H4 (cell line): Measurements from ENCODE around the gene GLG1. TPM values are rescaled to one million over a fixed set of nuclear protein-coding genes. Genes with fewer than 3 reads are reported as not detected.

Experiments used
- DNase-seq: peaks from one replicate; pipeline ENCODE4 v3.0.0-alpha.2; 2015; ENCODE audit warnings: low spot score
- total RNA-seq: library from RNA; depleted of rRNA; stranded (reverse); fragments of >200 nt; shearing (Covaris generic); gene quantifications from 2 replicates; pipeline ENCODE4 v1.2.3, GENCODE V29; 2014

GLG1 gene
- total RNA-seq, 1 experiment from 2014 or later: 80.2 TPM

DNA sequence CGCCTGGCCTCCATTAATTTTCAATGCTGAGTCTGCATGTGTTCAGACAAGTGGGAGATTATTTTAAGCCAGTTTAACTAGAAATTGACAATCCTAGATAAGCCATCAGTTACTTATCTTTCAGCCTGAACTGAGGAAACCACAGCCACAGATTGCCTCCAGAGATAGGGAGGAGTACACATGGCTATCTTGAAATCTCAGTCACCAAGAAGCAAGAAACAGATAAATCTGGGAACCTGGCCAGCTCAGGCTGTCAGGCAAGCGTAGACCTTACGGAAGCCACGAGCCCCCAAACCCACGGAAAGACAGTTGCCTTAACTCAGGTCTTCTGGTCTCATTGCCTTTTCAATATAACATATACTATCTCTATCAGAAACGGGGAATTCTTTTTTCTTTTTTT lies 2.0 kb upstream of the GLG1 start:
- DNase-seq: no peak

DNA sequence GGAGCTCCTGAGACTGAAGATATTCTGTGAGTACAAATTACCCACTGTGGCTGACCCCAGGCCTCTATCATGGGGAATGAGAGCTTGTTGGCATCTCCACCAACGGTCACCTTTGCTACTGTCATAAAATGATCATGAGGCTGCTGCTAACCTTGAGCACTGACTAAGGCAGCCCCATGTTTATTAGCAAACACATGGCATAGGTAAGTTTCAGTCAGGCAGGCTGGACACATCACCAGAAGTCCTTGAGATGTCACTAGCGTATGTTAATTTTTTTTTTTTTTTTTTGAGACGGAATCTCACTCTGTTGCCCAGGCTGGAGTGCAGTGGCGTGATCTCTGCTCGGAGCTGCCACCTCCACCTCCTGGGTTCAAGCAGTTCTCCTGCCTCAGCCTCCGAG lies 1.5 kb upstream of the GLG1 start:
- DNase-seq: no peak

DNA sequence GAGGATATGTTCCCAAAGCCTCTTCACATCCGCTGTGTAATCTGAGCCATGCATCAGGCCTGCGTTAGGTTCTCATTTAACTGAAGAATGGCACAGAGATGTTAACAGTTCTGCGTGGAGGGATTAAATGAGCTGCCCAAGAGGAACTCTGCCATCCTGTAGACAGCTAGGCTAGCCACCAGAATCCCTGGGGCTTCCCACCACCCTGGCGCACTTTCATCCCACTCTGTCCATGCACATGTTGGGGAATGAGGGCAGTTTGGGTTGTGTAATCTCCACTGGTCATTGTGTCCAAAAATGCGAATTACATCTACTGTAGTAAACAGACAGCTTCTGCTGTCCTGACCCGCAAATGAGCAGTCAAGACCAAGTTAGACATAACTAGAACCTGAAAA lies 1.0 kb upstream of the GLG1 start:
- no peak for DNase-seq

DNA sequence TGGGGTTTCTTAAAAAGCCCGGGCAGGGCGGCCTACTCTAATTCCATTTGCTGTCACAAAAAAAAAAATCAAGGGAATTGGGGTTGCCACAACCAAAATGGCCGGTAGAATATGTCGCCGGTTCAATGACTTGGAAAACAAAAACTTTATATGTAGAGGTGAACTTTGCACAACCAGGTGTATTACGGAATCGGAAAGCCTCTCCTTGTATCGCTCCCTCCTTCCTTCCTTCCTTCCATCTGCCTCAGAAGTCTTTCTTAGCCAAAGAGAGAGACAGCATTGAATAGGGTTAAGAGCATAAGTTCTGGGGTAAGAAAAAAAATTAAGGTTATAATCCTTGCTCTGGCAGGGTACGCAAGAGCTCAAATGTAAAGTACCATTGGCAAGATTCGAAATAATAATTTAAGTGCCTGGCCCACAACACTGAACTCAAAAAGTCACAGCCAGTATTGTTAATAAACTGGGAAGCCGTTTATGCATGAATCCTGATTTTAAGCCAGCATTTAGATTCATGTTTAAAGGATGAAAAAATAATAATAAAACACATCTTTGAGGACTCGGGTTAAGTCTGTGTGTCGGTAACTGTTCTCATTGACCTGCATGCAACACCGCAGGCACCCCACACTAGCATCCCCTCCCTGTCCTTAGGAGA lies 522 bp upstream of the GLG1 start:
- DNase-seq: no peak

DNA sequence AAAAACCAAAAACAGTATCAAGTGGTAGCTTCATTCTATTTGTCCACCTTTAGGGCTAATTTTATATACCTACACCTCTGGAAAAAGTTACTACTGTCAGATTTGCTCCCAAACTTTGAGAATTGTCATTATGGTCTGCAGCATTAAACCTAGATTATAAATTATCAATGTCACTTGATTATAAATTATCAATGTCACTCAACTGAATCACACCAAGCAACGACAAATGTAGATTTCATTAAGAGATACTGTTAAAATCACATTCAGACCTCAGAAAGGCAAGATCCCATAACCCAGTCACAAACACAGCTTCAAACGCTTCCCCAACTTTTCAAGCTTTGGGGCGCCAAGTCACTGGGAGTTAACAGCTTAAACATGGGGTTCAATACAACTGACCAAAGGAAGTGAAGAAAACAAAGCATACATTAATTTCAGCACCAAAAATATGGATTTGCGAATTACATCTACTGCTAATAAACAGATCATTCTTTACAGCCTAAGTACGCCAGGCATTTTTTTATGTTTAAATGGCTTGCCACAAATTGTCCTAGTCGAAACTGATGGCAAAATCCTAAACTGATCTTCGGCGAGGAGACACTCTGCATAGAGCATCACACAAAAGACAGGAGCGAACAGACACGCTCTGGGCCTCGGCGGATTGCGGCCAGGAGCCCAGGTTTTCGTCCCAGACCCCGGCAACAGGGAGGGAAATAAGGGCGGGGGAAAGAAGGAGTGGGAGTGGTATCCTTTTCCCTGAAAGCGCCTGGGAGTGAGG lies 981 bp downstream of the GLG1 start:
- no peak for DNase-seq

DNA sequence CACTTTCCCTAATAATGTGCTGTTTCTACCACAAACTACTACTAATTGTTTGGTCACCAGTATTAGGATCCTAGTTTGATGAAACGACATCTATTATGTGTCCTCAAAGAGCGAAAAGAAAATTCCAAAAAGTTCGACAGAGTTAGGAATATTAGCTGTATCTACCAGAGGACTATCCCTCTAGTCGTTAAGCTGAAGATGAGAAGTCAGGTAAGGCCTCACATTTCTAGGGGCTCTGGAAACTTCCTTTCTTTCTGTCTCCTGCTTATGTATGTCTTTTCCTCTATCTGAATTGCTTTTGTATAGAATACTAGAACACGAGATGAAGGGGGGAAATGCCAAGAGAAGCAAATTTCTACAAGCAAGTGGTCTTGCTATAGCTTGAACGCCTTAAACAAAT lies 1.6 kb downstream of the GLG1 start:
- no peak for DNase-seq

DNA sequence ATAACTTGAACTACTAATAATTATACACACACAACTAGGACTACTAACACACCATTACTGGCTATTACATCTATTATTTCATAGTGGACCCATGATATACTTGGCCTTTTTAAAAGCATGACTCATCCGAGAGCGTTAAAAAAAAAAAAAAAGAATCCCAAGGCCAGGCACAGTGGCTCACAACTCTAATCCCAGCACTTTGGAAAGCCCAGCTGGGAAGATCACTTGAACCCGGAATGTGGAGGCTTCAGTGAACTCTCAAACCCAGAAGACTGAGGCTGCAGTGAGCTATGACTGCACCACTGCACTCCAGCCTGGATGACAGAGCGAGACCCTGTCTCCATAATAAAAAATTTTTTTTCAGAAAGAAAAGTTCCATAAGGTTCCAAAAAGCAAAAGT lies 3.1 kb downstream of the GLG1 start:
- no peak for DNase-seq

DNA sequence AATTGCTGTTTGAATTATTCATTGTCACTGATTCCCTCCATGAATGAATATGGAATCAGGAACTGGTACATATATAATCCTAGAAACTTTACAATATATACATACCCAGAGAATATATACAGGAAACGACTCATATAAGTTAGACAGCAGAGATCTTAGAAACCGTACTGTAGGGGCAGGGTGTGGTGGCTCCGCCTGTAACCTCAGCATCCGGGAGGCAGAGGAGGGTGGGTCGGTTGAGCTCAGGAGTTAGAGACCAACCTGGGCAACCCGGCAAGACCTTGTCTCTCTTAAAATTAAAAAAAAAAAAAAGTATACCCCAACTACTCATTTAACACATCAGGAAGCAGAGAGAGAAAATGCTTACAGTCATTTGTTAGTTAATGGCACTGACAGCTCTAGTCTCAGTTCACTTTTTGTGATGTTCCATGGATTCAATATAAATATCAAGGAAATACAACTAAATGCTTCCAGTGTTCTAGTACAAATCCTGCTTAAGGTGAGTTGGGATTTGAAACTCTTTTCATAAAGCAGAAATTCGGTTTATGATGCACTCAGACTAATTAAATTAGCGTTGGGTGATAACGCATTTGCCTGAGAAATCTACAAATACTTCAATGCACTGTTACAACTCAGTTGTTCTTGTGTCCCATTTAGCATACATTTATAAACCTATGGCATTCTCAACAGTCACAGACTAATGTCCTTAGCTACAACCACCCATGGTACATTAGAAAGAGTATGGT lies 5.6 kb downstream of the GLG1 start:
- DNase-seq: no peak

DNA sequence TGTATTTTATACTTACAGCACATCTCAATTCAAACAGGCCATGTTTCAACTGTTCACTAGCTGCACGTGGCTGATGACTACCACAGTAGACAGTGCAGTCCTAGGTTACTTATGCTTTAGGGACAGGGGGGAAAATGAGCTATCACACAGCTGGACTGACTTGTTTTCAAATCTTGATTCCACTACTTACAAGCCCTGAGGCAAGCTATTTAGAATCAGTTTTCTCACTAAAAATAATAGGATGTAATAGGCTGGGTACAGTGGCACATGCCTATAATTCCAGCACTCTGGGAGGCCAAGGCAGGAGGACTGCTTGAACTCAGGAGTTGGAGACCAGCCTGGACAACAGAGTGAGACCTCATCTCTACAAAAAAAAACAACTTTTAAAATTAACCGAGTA lies 10.3 kb downstream of the GLG1 start:
- no peak for DNase-seq

DNA sequence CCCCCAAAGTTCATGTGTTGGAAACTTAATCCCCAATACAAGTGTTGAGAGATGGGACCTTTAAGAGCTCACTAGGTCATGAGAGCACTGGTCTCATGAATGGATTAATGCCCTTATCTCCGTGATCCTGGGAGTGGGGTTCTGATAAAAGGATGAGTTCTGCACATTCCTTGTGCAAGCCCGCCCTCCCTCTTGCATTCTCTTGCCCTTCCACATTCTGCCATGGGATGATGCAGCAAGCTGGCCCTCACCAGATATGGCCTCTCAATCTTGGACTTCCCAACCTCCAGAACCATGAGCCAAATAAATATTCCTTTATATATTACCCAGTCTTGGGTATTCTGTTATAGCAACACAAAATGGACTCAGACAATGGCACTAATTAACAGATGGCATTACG lies 14.1 kb downstream of the GLG1 start:
- DNase-seq: no peak

DNA sequence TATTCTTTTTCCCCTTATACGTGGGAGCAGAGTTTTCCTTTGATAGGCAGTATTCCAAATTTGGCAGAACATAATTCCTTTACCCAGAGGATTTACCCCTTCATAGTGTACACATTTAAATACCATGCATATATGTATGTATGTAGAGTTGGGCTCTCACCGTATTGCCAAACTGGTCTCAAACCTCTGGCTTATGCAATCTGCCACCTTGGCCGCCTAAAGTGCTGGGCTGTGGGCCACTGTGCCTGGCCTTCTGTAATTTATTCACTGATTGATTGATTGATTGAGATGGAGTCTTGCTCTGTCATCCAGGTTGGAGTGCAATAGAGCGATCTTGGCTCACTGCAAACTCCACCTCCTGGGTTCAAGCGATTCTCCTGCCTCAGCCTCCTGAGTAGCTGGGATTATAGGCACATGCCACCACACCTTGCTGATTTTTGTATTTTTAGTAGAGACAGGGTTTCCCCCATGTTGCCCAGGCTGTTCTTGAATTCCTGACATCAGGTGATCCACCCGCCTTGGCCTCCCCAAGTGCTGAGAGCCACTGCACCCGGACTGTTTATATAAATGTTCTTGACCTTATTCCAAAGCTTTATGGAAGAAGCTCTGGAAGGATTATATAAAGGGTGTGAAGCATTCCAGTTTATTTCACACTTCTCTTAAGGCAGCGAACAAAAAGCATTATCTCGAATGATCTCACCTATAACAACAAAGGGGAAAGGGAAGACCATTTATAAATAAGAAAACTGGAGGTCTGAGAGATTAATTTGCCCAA lies 14.9 kb downstream of the GLG1 start:
- DNase-seq: no peak

DNA sequence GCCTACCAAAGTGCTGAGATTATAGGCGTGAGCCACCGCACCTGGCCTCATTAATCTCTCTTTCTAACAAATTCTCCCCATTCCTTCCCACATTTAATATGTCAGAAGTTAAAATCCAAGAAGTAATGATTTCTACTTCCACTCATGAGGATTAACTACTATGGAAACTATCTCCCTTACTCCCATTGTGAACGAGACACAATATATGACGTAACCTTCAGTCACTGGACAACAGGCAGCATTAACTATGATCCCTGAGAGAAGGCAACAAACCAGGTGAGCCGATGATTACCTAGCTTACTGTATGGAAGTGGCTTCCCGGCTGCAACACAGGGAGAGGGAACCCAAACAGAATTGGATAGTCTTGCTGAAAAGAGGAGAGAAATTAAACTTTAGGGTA lies 20.0 kb downstream of the GLG1 start:
- no peak for DNase-seq

DNA sequence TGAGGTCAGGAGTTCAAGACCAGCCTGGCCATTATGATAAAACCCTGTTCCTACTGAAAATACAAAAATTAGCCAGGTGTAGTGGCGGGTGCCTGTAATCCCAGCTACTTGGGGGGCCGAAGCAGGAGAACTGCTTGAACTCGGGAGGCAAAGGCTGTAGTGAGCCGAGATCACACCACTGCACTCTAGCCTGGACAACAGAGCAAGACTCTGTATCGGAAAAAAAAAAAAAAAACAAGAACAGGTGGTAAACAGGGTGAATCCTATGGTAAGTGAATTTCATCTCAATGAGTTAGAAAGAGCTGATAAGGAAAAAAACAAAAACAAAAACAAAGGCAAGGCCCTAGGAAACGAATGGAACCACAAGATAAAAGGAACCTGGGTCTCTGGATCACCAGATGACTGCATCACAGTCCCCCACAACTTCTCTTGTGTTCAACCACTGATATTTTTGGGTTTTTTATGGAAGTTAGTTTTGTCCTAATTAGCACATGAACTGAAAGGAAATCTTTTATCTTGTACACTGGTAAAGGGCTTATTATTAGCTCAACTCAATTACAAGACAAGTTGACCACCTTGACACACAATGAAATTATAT lies 21.0 kb downstream of the GLG1 start:
- DNase-seq: no peak

DNA sequence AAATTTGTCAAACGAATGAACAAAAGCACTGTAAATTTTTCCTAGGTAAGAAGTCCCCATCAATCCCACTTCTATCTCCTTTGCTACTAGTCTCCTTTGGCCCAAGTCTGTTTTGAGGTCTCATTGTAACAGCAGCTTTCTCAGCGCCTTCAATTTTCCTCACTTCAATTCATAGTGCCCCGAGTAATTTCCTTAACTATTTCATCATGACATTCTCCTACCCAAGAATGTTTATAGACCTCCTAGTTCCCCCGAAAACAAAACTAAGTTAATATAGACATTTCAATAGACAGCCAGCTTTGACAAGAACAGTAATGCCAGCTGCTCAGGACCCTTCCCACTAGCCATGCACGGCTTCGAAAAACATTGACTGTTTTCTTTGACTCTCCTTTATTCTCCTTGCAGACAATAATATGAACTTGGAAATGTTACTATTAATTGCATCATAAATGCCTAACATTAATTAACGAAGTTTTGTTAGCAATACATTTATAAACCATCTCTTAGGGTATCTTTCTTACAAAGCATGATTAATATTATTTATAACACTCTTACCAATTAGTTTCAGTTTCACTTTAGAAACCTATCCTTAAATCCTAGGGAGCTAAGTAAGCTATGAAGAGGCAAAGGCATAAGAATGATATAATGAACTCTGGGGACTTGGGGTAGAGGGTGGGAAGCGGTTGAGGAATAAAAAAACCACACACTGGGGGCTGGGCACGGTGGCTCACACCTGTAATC lies 22.8 kb downstream of the GLG1 start:
- DNase-seq: no peak

DNA sequence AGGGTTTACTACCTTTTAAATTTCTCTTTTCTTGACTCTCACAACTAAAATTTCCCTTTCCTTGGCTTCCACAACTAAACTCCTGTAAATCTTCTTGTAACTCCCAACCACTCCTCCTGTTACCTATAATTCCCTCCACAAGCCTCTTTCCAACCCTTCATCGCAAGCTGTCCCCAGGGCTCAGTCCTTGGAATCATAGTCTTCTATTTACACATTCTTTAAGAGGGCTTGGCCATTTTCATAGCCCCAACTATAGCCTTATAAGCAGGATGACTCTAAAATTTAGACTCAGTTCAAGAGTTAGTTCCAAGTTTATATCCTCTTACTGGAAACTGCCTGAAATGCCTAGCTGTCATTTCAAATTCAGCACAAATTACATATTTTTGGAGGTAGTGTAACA lies 23.9 kb downstream of the GLG1 start:
- DNase-seq: no peak

DNA sequence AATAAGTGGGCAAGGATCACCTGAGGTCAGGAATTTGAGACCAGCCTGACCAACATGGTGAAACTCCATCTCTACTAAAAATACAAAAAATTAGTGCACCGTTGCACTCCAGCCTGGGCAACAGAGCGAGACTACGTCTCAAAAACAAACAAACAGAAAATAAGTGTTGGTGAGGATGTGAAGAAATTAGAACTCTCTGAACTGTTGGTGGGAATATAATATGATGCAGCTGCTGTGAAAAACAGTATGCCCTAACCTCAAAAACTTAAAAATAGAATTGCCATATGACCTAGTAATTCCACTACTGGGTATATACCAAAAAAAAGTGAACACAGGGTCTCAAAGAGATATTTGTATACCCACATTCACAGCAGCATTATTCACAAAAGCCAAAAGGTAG lies 26.1 kb downstream of the GLG1 start:
- no peak for DNase-seq

DNA sequence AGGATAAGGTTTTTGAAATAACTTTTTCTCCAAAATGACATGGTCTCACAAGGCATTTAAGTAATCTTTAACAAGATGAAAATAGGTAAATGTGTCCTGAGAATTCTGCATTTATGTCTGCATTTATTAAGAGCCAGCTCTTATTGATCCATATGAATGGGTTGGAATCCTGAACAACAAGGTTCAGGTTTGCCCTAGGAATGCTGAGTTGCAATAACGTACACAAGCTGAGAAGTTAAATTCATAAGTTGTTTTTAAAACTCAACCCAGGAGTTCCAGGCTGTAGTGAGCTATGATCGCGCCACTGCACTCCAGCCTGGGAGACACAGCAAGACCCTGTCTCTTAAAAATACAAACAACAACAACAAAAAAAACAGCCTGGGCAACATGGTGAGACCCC lies 28.1 kb downstream of the GLG1 start:
- DNase-seq: no peak

DNA sequence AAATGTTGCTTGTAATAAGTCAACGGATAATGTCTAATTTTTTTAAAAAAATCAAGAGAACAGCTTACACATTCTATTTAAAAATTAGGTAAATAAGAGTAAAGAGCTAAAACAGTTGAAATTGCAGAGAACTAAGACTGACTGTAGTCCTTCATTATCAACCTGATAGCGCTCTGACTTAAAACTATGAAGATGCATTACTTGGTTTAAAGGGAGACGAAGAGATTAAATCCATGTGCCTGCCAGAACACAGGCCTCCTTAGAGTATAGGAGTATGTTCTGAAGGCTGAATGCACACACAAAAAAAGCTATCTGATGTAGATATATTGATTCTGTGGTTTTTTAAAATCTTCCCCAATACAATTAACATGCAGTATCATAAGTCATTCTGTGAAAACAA lies 28.5 kb downstream of the GLG1 start:
- no peak for DNase-seq

DNA sequence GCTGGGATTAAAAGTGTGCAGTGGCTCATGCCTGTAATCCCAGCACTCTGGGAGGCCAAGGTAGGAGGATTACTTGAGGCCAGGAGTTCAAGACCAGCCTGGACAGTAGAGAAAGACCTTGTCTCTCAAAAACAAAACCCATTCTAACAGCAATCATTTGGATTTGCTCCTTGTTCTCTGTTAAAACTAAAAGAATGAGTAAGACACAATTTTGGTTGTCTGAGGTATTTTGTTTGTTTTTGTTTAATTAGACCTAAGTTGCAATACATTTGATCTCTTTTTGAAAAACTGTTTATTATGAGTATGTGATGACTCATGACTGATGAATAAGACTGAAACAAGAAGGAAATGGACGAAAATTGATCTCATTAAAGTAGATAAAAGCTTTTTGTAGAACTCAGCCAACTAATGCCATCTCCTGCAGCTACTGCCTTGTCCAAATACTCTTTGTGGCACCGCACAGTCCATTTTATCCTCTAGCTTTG lies 29.0 kb downstream of the GLG1 start:
- DNase-seq: peak; percentile 78

DNA sequence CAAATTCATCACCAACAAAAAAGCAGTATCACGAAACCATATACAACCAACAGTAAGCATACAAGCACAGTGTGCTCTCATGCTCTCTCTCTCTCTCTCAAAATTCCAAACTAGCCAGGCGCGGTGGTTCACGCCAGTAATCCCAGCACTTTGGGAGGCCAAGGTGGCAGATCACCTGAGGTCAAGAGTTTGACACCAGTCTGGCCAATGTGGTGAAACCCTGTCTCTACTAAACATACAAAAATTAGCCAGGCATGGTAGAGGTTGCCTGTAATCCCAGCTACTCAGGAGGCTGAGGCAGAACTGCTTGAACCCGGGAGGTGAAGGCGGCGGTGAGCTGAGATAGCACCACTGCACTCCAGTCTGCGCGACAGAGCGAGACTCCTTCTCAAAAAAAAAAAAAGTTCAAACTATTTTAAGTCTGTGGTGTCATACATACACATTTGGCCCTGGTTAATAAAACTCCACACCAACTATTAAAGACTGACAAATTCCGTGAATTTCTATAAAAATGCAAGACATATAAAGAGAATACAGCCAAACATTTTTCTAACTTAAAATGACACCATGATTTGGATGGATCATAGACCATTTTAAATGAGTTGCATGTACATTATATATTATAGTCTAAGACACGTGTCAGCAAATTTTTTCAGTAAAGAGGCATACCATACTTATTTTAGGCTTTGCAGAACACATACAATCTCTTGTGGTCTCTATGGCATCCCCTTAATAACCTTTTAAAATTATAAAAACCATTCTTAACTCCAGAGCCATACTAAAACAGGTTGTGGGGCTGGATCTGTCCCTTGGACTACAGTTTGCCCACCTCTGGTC lies 30.9 kb downstream of the GLG1 start:
- DNase-seq: no peak
